Nucleus accumbens (tissue), 56 donors: ENCODE data around the gene BICDL2.
"Not testable (repeated sequence)": the region's sequence is repeated elsewhere in the genome, so short reads cannot be mapped to it uniquely, and the experiment has no call there.

Experiments used
- DNase-seq, 56 donors: peaks; one replicate each; lab custom pipeline; 2025; lab: John Stamatoyannopoulos, UW

BICDL2 gene, protein sequence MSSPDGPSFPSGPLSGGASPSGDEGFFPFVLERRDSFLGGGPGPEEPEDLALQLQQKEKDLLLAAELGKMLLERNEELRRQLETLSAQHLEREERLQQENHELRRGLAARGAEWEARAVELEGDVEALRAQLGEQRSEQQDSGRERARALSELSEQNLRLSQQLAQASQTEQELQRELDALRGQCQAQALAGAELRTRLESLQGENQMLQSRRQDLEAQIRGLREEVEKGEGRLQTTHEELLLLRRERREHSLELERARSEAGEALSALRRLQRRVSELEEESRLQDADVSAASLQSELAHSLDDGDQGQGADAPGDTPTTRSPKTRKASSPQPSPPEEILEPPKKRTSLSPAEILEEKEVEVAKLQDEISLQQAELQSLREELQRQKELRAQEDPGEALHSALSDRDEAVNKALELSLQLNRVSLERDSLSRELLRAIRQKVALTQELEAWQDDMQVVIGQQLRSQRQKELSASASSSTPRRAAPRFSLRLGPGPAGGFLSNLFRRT

DNA sequence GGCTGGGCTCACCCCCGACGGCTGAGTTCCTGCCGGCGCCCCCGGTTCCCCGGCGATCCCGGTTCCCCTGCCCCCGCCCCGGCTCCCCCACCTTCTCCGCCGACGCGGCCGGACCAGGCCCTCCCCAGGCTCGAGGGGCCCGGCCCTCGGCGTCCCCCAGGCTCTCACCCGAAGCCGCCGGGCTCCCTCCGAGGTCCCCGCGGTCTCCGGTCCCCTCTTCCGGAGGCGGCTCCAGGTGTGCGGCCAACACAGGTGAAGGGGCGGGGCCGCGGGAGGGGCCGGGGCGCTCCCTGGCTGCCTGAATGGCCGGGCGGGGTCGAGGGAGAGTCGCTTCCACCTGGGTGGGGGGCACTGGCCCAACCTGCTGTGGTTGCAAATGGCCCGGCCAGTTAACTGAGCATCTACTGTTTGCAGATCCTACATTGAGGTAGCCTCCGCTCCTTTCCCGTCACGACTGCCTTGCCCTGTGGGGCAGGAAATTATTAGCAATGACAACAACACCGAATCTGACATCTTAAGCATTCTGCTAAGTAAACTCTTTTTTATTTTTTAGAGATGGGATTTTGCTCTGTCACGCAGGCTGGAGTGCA, at the start of gene BICDL2:
Gene BICDL2 (minus strand): TSS at position 219 of the 590 bp plus-strand sequence. CDS start 1,448 bp downstream, outside the sequence.
- DNase-seq: no peak

DNA sequence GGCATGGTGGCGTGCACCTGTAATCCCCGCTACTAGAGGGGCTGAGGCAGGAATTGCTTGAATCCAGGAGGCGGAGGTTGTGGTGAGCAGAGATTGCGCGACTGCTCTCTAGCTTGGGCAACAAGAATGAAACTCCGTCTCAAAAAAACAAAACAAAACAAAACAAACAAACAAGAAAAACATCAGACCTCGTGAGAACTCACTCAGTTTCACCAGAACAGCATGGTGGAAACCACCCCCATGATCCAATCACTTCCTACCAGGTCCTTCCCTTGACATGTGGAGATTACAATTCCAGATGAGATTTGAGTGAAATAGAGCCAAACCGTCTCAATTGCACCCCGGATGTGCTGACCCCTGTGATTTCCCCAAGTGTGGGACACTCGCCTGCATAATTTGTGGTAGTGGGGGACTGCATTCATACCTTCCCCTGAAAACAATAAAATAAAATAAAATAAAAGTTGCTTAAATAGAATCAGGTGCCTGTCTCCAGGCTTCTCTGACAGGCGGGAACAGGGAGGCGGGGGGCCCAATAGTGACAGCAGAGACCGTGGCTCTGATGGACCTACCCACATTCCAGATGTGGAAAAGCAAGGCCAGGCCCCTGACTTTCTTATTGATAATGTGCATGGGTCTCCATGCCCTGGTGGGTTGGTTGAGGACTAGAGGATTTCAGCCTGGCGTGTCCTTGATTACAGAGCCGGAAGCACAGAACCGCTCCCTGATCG, 49.3 kb upstream of the BICDL2 start:
- DNase-seq: no peak

DNA sequence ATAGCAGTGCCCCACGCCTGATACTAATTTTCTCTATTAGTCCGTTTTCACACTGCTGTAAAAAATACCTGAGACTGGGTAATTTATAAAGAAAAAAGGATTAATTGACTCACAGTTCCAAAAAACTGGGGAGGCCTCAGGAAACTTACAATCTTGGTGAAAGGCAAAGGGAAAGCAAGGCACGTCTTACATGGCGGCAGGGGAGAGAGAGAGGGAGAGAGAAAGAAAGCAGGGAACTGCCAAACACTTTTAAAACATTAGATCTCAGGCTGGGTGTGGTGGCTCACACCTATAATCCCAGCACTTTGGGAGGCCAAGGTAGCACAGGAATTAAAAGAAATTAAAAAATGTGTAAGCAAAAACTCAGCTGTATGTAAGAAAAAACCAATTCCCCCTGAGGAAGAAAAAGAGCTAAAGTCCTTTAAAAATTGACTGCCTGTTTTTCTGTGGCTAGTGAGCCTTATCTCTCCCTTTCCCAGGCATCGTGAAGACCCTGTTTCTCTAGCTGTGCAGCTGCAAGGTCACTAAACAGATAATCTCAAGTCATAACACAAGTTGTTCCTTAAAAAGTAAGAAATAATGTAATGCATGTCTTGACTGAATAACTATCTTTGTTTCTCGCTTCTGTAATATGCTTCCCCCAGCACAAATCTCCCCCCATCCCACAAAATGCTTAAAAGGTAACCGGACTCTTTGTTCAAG, 48.4 kb upstream of the BICDL2 start:
- no peak for DNase-seq

DNA sequence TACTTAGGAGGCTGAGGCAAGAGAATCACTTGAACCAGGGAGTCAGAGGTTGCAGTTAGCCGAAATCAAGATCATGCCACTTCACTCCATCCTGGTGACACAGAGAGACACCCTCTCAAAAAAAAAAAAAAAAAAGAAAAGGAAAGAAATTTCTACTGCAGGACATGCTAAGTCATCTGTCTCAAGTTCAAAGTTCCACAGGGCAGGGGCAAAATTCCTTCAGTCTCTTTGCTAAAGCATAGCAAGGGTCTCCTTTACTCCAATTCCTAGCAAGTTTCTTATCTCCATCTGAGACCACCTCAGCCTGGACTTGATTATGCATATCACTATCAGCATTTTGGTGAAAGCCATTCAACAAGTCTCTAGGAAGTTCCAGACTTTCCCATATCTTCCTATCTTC, 47.7 kb upstream of the BICDL2 start:
- DNase-seq: no peak

DNA sequence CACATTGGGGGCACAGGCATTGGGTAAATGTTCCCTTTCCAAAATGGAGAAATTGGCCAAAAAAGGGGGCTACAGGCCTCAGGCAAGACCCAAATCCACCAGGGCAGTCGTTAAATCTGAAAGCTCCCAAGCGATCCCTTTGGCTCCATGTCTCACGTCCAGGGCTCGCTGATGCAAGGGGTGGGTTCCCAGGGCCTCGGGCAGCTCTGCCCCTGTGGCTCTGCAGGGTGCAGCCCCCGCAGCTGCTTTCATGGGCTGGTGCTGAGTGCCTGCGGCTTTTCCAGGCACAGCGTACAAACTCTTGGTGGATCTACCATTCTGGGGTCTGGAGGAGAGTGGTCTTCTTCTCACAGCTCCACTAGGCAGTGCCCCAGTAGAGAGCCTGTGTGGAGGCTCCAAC, 46.7 kb upstream of the BICDL2 start:
- DNase-seq: not testable (repeated sequence)

DNA sequence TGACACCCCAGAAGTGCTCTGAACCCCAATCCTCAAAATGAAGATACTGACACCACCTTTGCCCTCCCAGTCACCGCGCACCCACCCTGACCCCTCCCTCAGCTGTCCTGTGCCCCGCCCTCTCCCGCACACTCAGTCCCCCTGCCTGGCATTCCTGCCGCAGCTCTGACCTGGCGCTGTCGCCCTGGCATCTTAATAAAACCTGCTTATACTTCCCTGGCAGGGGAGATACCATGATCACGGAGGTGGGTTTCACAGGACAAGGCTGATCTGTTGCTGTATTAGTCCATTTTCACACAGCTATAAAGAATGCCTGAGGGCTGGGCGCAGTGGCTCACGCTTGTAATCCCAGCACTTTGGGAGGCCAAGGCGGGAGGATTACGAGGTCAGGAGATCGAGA, 45.2 kb upstream of the BICDL2 start:
- DNase-seq: not testable (repeated sequence)

DNA sequence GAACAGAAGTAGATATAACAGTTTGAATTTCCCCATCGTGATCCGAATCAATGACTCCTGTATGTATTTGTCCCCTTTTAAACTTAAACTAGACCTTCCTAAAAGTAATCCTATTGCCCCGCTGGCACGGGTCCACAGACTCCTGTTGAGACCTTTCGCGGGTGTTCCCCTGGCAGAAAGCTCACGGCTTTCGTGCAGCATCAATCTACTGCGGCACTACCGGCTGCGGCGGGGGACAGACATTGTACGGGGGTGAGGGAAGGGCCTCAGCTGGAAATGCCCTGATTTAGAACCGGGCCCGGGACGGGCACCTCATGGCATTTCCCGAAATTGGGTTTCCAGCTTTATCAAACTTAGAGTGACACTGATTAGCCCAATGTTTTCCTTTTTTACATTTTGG, 43.3 kb upstream of the BICDL2 start:
- no peak for DNase-seq

DNA sequence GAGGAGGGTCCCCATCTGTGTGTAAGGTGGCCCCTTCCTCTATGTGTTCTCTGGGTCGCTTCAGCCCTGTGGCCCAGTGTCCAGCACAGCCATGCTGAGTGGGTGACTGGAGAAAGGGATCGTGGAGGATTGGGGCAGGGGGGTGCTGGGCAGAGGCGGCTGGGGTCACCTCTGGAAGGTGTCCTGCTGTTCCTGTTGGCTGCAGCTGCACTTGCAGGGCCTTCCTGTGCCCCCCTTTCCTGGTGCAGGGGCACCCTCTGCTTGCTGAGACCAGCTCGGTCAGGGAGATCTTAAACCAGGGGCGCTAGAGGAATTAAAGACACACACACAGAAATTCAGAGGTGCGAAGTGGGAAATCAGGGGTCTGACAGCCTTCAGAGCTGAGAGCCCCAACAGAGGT, 39.8 kb upstream of the BICDL2 start:
- DNase-seq: no peak

DNA sequence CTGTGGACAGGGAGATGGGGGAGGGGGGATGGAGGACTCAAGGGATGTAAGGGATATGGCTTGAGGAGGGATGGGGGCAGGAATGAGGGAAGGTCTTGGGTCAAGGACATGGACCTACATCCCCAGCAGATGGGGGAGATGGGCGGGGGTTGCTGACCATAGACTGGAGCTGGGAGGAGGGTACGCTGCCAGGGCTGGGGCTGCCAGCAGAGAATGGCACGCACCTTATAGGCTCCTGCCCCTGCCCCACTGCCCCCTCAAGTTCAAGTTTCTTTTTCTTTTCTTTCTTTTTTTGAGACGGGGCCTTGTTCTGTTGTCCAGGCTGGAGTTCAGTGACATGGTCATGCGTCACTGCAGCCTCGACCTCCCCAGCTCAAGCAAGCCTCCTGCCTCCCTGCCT, 39.2 kb upstream of the BICDL2 start:
- DNase-seq: not testable (repeated sequence)

DNA sequence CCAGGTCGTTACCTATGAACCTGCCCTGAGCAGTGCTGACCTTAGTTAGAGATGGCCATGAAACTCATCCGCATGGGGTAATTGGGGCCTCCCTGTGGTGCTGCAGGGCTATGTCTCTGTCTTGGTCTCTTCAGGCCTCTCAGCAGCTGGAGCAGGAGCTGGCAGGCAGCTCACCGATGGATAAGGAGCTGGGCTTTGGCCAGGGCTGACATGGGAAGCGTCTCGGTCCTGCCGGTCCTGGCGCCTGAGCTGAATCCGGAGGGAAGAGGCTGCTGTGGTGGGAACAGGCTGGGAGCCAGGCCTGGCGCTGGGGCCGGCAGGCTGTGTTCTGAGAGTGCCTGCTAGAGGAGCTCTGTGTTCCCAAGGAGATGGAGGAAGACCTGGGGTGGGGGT, 38.8 kb upstream of the BICDL2 start:
- peak in 2 of 56 donors; percentile 9 to 38 for DNase-seq

DNA sequence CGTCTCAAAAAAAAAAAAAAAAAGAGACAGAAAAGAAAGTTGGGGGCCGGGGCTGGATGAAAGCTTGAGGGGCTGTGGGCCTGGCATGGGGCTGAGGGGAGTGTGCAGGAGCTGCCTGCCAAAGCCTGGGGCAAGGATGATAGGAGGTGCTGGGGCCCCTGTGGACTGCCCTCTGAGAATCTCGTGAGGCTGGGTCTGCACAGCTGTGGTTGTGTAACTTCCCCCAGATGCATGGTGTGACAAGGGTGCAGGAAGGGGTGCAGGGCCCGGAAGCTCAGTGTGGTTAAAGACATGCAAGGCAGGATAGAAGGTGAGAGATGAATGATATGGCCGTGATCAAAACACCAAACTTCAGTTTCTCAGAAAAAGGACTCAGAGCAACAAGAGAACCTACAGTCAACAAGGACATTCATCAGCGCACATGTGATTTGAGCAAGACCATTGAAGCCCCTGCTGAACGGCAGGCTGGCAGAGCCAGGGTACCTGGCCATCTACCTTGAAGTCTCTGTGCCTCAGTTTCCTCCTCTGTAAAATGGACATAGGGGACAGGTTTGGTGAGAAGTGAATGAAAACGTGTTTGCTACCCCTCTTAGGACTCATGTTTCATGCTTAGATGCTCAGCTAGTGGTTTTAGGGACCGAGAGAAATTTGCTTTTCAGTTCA, 38.2 kb upstream of the BICDL2 start:
- DNase-seq: no peak

DNA sequence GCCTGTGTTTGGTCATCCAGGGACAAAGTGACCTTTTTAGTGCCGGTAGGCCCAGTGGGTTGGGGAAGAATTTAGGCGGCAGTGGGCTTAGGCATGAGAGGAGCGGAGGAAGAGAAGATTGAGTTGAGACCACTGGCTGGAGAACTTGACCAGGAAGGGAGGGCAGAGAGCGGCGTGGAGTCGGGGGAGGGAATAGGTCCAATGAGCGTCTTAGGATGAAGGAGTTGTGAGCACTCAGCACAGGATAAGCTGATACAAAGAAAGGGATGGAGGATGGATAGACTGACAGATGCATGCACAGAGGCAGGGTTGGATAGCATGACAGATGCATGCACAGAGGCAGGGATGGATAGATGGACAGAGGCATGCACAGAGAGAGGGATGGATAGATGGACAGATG, 36.7 kb upstream of the BICDL2 start:
- no peak for DNase-seq

DNA sequence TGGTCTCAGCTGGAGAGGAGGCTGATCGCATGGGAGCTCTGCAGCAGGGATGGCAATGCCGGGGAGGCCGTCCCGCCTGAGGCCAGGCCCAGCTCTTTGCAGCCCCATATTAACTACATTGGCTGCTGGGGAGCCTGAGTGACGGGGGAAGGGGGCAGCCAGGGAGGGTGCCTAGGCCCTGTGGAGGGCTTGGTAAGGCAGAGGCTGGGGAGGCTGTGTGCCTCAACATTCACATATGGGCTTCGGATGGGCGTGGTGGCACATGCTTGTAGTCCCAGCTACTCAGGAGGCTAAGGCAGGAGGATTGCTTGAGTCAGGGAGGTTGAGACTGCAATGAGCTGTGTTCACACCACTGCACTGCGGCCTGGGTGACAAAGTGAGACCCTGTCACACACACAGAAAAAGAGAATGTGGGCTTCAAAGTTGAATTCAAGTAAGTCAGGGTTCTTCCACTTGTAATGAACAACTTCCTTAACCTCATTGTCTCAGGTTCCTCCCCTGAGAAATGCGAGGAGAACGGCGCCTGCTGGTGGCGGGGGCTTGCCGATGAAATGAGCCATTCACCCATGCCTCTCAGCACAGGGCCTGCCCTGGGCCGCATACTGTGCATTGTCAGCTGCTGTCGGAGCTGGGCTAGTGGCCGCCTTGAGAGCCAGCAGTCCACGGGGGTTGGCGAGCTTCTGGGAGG, 36.0 kb upstream of the BICDL2 start:
- not testable (repeated sequence) for DNase-seq

DNA sequence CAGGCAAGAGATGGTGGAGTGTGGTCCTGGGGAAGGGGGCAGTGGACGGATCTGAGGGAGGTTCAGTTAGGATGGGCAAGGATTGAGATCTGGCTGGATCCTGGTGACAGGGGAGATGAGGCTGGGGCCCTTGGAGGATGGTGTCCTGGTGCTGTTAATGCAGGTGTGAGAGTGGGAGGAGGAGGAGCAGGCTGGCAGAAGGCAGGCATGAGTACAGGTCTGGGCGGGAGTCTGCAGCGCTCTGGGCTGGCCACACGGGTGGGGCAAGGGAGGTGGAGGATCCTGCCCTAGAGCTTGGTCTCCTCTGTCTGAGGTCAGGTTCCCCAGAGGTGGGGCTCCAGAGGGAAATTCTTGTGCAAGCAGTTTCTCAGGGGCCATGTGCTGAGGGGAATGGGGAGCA, 35.4 kb upstream of the BICDL2 start:
- not testable (repeated sequence) for DNase-seq

DNA sequence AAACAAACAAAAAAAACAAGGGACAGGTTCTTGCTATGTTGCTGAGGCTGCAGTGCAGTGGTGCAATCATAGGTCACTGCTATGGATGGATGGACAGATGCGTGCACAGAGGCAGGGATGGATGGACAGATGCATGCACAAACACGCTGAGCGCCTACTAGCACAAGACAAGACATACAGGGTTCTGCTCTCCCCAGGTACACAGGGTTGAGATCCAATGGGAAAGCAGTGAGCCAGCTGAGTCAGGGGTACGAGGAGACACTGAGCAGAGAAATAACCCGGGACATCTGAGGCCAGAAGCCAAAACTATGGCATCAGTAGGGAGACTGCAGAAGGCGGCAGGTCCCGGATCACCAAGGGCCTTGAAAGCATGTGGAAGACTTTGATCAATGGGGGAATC, 34.9 kb upstream of the BICDL2 start:
- DNase-seq: no peak

DNA sequence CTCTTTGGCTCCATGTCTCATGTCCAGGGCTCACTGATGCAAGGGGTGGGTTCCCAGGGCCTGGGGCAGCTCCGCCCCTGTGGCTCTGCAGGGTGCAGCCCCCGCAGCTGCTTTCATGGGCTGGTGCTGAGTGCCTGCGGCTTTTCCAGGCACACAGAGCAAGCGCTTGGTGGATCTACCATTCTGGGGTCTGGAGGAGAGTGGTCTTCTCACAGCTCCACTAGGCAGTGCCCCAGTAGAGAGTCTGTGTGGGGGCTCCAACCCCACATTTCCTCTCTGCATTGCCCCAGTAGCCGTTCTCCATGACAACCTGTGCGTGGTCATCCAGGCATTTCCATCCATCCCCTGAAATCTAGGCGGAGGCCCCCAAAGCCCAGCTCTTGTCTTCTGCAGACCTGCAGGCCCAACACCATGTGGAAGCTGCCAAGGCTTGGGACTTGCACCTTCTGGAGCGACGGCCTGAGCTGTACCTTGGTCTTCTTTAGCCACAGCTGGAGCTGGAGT, 33.9 kb upstream of the BICDL2 start:
- no peak for DNase-seq

DNA sequence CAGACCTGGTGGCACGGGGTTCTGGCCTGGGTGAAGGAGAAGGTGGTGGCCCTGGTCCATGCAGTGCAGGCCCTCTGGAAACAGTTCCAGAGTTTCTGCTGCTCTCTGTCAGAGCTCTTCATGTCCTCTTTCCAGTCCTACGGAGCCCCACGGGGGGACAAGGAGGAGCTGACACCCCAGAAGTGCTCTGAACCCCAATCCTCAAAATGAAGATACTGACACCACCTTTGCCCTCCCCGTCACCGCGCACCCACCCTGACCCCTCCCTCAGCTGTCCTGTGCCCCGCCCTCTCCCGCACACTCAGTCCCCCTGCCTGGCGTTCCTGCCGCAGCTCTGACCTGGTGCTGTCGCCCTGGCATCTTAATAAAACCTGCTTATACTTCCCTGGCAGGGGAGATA, 32.4 kb upstream of the BICDL2 start:
- DNase-seq: not testable (repeated sequence)

DNA sequence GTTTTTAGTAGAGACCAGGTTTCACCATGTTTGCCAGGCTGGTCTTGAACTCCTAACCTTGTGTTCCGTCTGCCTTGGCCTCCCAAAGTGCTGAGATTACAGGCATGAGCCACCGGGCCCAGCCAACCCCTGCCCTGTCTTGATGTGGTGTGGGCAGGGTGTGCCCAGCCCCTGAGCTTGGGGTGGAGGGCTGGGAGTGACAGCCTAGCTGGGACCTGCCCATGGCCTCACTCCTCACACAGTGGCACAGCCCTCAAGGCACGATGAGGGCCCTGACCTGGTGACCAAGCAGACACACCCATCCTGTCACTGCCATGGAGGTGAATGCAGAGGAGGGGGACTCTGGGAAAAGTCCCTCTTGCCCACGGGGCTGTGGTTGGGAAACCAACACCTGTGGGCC, 31.7 kb upstream of the BICDL2 start:
- no peak for DNase-seq

DNA sequence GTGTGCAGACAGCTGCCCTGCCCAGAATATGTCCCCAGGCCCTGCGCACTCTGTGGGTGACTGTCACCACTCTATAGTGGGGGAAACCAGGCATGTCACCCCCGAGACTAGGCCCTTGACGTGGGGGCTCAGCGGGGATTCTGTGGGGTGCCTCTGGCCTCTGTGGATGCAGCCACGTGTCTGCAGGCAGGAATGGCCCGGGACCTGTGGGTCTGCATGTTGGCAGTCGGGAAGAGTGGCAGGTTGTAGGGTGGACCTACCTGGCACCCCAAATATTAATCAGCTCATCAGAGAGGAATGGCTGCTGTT, 29.6 kb upstream of the BICDL2 start:
- DNase-seq: no peak
